GM12865 (cell line): ENCODE data around the gene MAPK1.

Experiments
- DNase-seq: peaks from one replicate; pipeline ENCODE4 v3.0.0; 2010; ENCODE audit warnings: low read depth
- H3K4me3 ChIP-seq: 2 replicates; pipeline ENCODE4 v1.5.1; 2011; ENCODE audit warnings: mild to moderate bottlenecking, low read depth, low read length, control low read depth
- CTCF ChIP-seq: IDR thresholded peaks from 2 replicates; pipeline ENCODE4 v1.5.1; 2011; ENCODE audit warnings: low read length, control low read depth, low read depth, inconsistent platforms; ENCODE audit not compliant: insufficient read depth; ENCODE audit errors: missing control alignments

Gene MAPK1

GRCh38 chr22:21738966-21739365, 128.5 kb downstream of the MAPK1 start:
- no peak for TF ChIP-seq CTCF
- H3K4me3 ChIP-seq, result no peak overlapping the region
- DNase-seq, result no peak

- TF ChIP-seq CTCF, result no peak
- no peak overlapping the region for H3K4me3 ChIP-seq
- no peak for DNase-seq
Measured at GRCh38 chr22:21738081-21738480, 129.4 kb downstream of the MAPK1 start.

- TF ChIP-seq CTCF, result no peak
- DNase-seq, result no peak
- no peak overlapping the region for H3K4me3 ChIP-seq
Measured at GRCh38 chr22:21736948-21737347, 130.5 kb downstream of the MAPK1 start.

- no peak for TF ChIP-seq CTCF
- no peak for DNase-seq
- H3K4me3 ChIP-seq, result no peak overlapping the region
Measured at GRCh38 chr22:21736084-21736642, 131.3 kb downstream of the MAPK1 start.

GRCh38 chr22:21735200-21736083, 132.0 kb downstream of the MAPK1 start, which contains the start of gene YPEL1:
TSS of gene YPEL1 (minus strand) at chr22:21735794. CDS start at chr22:21710744, 25,050 bp downstream.
- peak within 1 kb of the TSS; percentile 82 for H3K4me3 ChIP-seq
- DNase-seq, result peak; percentile 94
- TF ChIP-seq CTCF, result no peak

GRCh38 chr22:21734540-21735199, 132.8 kb downstream of the MAPK1 start:
- peak overlapping the region; percentile 82 for H3K4me3 ChIP-seq
- TF ChIP-seq CTCF, result no peak
- DNase-seq, result peak; percentile 34
